HCT116 (cell line): ENCODE results near the gene TCHH. TPM values are rescaled to one million over a fixed set of nuclear protein-coding genes. Genes with fewer than 3 reads are reported as not detected.

ENCODE experiments used
- ATAC-seq: fragments of 200-7000 bp; cut with Tn5 transposase; 2 replicates; pipeline ENCODE4 v1.9.1; 2020; ENCODE audit warnings: mild to moderate bottlenecking, moderate library complexity
- BruUV-seq: library from RNA; stranded (reverse); fragments of 400-500 nt; replicated peaks from 2 replicates; lab custom pipeline; 2021; lab: Mats Ljungman, UMichigan
- CTCF ChIA-PET: fragments of 300-600 bp; sonication (Branson Sonifier 250); formaldehyde crosslinking; loops from one replicate; lab custom pipeline; 2021; ENCODE audit warnings: antibody characterized with exemption; lab: Charles Lee
- POLR2A ChIA-PET: fragments of 300-600, 350-600 bp; sonication (Branson Sonifier 250); formaldehyde crosslinking; loops from one replicate; lab custom pipeline; 2021; ENCODE audit warnings: antibody characterized with exemption; lab: Charles Lee
- RAD21 ChIA-PET, 2 experiments: fragments of 300-600 bp; sonication (Branson Sonifier 250); formaldehyde crosslinking; loops; one replicate each; lab custom pipeline; 2023; ENCODE audit warnings: low total read pairs in 2 of 2; ENCODE audit not compliant: uncharacterized antibody in 2 of 2, unreplicated experiment in 2 of 2, low non-redundant PET in 1 of 2; lab: Charles Lee
- DNase-seq: peaks from one replicate; pipeline ENCODE4 v3.0.0-alpha.2; 2010; ENCODE audit warnings: low read depth, low spot score
- H2AFZ ChIP-seq: fragments of 200-600 bp; shearing (Covaris generic), sonication (generic); 2 replicates; pipeline ENCODE4 v1.6.1; 2017; ENCODE audit warnings: low read depth, mixed run types, mixed read lengths, antibody characterized with exemption, low read length; ENCODE audit not compliant: poor library complexity, severe bottlenecking
- H3K27ac ChIP-seq: 2 replicates; pipeline ENCODE4 v1.5.1; 2012; ENCODE audit warnings: low read depth, low read length
- H3K27me3 ChIP-seq: fragments of 200-600 bp; sonication (generic); 2 replicates; pipeline ENCODE4 v1.6.1; 2016; ENCODE audit warnings: mixed run types, low read length, mixed read lengths; ENCODE audit not compliant: insufficient read depth
- H3K36me3 ChIP-seq, 2 experiments: fragments of 200-500 bp in 1 of 2; fragments of 200-600 bp in 1 of 2; sonication (Bioruptor generic) in 1 of 2; sonication (generic) in 1 of 2; 2 replicates each; pipeline versions ENCODE4 v1.5.1 to v1.6.1; 2014 to 2016; ENCODE audit warnings: low read length in 2 of 2, inconsistent platforms in 1 of 2, mixed read lengths in 1 of 2, mixed run types in 1 of 2; ENCODE audit not compliant: insufficient read depth in 2 of 2, control insufficient read depth in 1 of 2
- H3K4me1 ChIP-seq, 2 experiments: fragments of 200-600 bp in 1 of 2; sonication (generic) in 1 of 2; 2 replicates each; pipeline versions ENCODE4 v1.5.1 to v1.6.1; 2012 to 2017; ENCODE audit warnings: low read length in 2 of 2, inconsistent platforms in 1 of 2, mild to moderate bottlenecking in 1 of 2, mixed read lengths in 1 of 2, mixed run types in 1 of 2, moderate library complexity in 1 of 2; ENCODE audit not compliant: insufficient read depth in 2 of 2, control insufficient read depth in 1 of 2
- H3K4me2 ChIP-seq: fragments of 200-600 bp; sonication (generic); 2 replicates; pipeline ENCODE4 v1.6.1; 2017; ENCODE audit warnings: mixed run types, low read length, mixed read lengths
- H3K4me3 ChIP-seq, 2 experiments: fragments of 200-600 bp in 1 of 2; sonication (generic) in 1 of 2; replicated peaks in 1 of 2; 2 replicates each; pipeline ENCODE4 v1.5.1; 2011 to 2016; ENCODE audit warnings: low read length in 2 of 2, control low read depth in 1 of 2, low read depth in 1 of 2, mild to moderate bottlenecking in 1 of 2, mixed read lengths in 1 of 2, mixed run types in 1 of 2
- H3K79me2 ChIP-seq: fragments of 200-600 bp; sonication (generic); 2 replicates; pipeline ENCODE4 v1.6.1; 2017; ENCODE audit warnings: mild to moderate bottlenecking, mixed run types, low read length, moderate library complexity, mixed read lengths; ENCODE audit not compliant: insufficient read depth
- H3K9ac ChIP-seq: fragments of 200-600 bp; sonication (generic); 2 replicates; pipeline ENCODE4 v1.6.1; 2016; ENCODE audit warnings: low read length, mixed read lengths
- H3K9me2 ChIP-seq: fragments of 200-600 bp; sonication (generic), shearing (Covaris generic); 2 replicates; pipeline ENCODE4 v1.6.1; 2017; ENCODE audit warnings: mixed run types, mild to moderate bottlenecking, moderate library complexity; ENCODE audit not compliant: insufficient read depth
- H3K9me3 ChIP-seq, 2 experiments: fragments of 200-500 bp in 1 of 2; fragments of 200-600 bp in 1 of 2; sonication (Bioruptor generic) in 1 of 2; sonication (generic) in 1 of 2; 2 replicates each; pipeline ENCODE4 v1.6.1; 2014 to 2017; ENCODE audit warnings: low read length in 2 of 2, mixed read lengths in 2 of 2, inconsistent platforms in 1 of 2, low read depth in 1 of 2, mild to moderate bottlenecking in 1 of 2, mixed run types in 1 of 2, moderate library complexity in 1 of 2; ENCODE audit not compliant: control insufficient read depth in 1 of 2, insufficient read depth in 1 of 2
- H4K20me1 ChIP-seq: fragments of 200-600 bp; sonication (generic), shearing (Covaris generic); 2 replicates; pipeline ENCODE4 v1.6.1; 2017; ENCODE audit warnings: mixed run types, mild to moderate bottlenecking, moderate library complexity; ENCODE audit not compliant: insufficient read depth
- CEBPB ChIP-seq: IDR thresholded peaks from 2 replicates; pipeline ENCODE4 v1.6.1; 2012; ENCODE audit warnings: low read depth
- ELF1 ChIP-seq: IDR thresholded peaks from 2 replicates; pipeline ENCODE4 v1.6.1; 2012; ENCODE audit warnings: low read depth, borderline replicate concordance
- EZH2 ChIP-seq: fragments of 200-600 bp; sonication (generic); IDR thresholded peaks from 2 replicates; pipeline ENCODE4 v1.6.1; 2017; ENCODE audit warnings: antibody characterized with exemption, mixed run types
- FOSL1 ChIP-seq: IDR thresholded peaks from 2 replicates; pipeline ENCODE4 v1.6.1; 2012; ENCODE audit warnings: low read depth
- POLR2A ChIP-seq: IDR thresholded peaks from 2 replicates; pipeline ENCODE4 v1.7.0; 2011; ENCODE audit warnings: borderline replicate concordance; ENCODE audit not compliant: insufficient read depth, insufficient read length; ENCODE audit errors: extremely low read depth
- POLR2AphosphoS5 ChIP-seq: IDR thresholded peaks from 2 replicates; pipeline ENCODE4 v1.6.1; 2011; ENCODE audit warnings: mild to moderate bottlenecking, low read depth, low read length, moderate library complexity
- RAD21 ChIP-seq: IDR thresholded peaks from 2 replicates; pipeline ENCODE4 v1.6.1; 2012; ENCODE audit warnings: low read depth, mild to moderate bottlenecking
- SIN3A ChIP-seq: IDR thresholded peaks from 2 replicates; pipeline ENCODE4 v1.6.1; 2012; ENCODE audit warnings: low read depth
- SP1 ChIP-seq: IDR thresholded peaks from 2 replicates; pipeline ENCODE4 v1.6.1; 2012; ENCODE audit warnings: low read depth
- TCF7L2 ChIP-seq: IDR thresholded peaks from 2 replicates; pipeline ENCODE4 v1.7.0; 2011; ENCODE audit warnings: borderline replicate concordance, inconsistent platforms; ENCODE audit not compliant: insufficient read depth, insufficient read length; ENCODE audit errors: extremely low read depth
- YY1 ChIP-seq: IDR thresholded peaks from 2 replicates; pipeline ENCODE4 v1.6.1; 2011; ENCODE audit warnings: low read length, low read depth, moderate library complexity, mild to moderate bottlenecking; ENCODE audit not compliant: insufficient replicate concordance; ENCODE audit errors: extremely low read depth
- ZFX ChIP-seq: fragments of 450-650 bp; IDR thresholded peaks from 2 replicates; pipeline ENCODE4 v1.6.1; 2017
- ZNF274 ChIP-seq: fragments of 200-500 bp; sonication (Bioruptor generic); IDR thresholded peaks from 2 replicates; pipeline ENCODE4 v1.6.1; 2014; ENCODE audit warnings: mild to moderate bottlenecking, low read depth, low read length, inconsistent platforms
- intact Hi-C: fragments of 100-400 bp; cut with micrococcal nuclease; formaldehyde crosslinking; loops from 2 replicates; pipeline ENCODE4 v1.10.0; 2022
- total RNA-seq: library from RNA; stranded (reverse); gene quantifications from one replicate; pipeline ENCODE4 v1.2.1, GENCODE V29; 2021; ENCODE audit not compliant: unreplicated experiment
- TF ChIP-seq, protein P1 (sequence below): IDR thresholded peaks from 2 replicates; pipeline ENCODE4 v1.6.1; 2012
- TF ChIP-seq, protein P2 (sequence below): IDR thresholded peaks from 2 replicates; pipeline ENCODE4 v1.6.1; 2011; ENCODE audit warnings: mild to moderate bottlenecking, low read length, moderate library complexity; ENCODE audit not compliant: insufficient replicate concordance; ENCODE audit errors: extremely low read depth
- TF ChIP-seq, protein P3 (sequence below): IDR thresholded peaks from 2 replicates; pipeline ENCODE4 v1.6.1; 2012; ENCODE audit warnings: low read depth
- TF ChIP-seq, protein P4 (sequence below): IDR thresholded peaks from 2 replicates; pipeline ENCODE4 v1.6.1; 2012
- TF ChIP-seq, protein P5 (sequence below), 3 experiments: fragments of 200-600 bp in 1 of 3; sonication (generic) in 1 of 3; IDR thresholded peaks in 2 of 3; conservative IDR thresholded peaks in 1 of 3; 2 replicates each; pipeline ENCODE4 v1.5.1; 2012 to 2017; ENCODE audit warnings: low read depth in 2 of 3, low read length in 2 of 3, antibody characterized with exemption in 1 of 3, borderline replicate concordance in 1 of 3, control low read depth in 1 of 3, mild to moderate bottlenecking in 1 of 3, mixed read lengths in 1 of 3, mixed run types in 1 of 3, moderate library complexity in 1 of 3; ENCODE audit not compliant: insufficient read depth in 1 of 3

The TCHH gene
- total RNA-seq, 1 experiment from 2014 or later: 0.02 TPM

DNA sequence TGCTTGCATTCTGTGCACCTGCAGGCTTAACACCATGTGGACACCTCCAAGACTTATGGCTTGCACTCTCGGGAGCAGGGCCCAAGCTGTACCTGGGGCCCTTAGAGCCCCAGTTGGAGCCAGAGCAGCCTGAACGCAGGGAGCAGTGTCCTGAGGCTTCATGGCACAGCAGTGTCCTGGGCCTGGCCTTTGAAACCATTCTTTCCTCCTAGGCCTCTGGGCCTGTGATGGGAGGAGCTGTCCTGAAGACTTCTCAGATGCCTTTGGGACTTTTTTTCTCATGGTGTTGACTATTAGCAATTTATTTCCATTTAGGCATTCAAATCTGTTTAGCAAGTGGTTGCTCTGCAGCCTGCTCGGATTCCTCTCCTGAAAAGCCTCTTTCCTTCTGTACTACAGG lies 32.8 kb upstream of the TCHH start:
- H3K9ac ChIP-seq: no peak overlapping the region
- no TSS peak for BruUV-seq
- POLR2A ChIA-PET: no interaction called here
- CTCF ChIA-PET: interaction anchor here (1.8 kb wide), 1 partner anchor 35 kb away, joined by 4 read pairs; no protein-coding TSS in a partner anchor
- intact Hi-C loops: no loop called here
- H3K4me3 ChIP-seq: no peak overlapping the region
- ATAC-seq: no peak
- no peak overlapping the region for H2AFZ ChIP-seq
- no peaks in the 10 kb centered on the region for H3K27me3 ChIP-seq
- H3K27ac ChIP-seq: no peak overlapping the region
- TF ChIP-seq, protein P1, sequence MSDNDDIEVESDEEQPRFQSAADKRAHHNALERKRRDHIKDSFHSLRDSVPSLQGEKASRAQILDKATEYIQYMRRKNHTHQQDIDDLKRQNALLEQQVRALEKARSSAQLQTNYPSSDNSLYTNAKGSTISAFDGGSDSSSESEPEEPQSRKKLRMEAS: no peak
- TF ChIP-seq RAD21: no peak
- no peak for TF ChIP-seq SP1
- TF ChIP-seq ZNF274: no peak
- TF ChIP-seq, protein P2, sequence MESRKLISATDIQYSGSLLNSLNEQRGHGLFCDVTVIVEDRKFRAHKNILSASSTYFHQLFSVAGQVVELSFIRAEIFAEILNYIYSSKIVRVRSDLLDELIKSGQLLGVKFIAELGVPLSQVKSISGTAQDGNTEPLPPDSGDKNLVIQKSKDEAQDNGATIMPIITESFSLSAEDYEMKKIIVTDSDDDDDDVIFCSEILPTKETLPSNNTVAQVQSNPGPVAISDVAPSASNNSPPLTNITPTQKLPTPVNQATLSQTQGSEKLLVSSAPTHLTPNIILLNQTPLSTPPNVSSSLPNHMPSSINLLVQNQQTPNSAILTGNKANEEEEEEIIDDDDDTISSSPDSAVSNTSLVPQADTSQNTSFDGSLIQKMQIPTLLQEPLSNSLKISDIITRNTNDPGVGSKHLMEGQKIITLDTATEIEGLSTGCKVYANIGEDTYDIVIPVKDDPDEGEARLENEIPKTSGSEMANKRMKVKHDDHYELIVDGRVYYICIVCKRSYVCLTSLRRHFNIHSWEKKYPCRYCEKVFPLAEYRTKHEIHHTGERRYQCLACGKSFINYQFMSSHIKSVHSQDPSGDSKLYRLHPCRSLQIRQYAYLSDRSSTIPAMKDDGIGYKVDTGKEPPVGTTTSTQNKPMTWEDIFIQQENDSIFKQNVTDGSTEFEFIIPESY: no peak
- no peak for TF ChIP-seq CEBPB
- TF ChIP-seq SIN3A: no peak
- TF ChIP-seq YY1: no peak
- TF ChIP-seq, protein P3, sequence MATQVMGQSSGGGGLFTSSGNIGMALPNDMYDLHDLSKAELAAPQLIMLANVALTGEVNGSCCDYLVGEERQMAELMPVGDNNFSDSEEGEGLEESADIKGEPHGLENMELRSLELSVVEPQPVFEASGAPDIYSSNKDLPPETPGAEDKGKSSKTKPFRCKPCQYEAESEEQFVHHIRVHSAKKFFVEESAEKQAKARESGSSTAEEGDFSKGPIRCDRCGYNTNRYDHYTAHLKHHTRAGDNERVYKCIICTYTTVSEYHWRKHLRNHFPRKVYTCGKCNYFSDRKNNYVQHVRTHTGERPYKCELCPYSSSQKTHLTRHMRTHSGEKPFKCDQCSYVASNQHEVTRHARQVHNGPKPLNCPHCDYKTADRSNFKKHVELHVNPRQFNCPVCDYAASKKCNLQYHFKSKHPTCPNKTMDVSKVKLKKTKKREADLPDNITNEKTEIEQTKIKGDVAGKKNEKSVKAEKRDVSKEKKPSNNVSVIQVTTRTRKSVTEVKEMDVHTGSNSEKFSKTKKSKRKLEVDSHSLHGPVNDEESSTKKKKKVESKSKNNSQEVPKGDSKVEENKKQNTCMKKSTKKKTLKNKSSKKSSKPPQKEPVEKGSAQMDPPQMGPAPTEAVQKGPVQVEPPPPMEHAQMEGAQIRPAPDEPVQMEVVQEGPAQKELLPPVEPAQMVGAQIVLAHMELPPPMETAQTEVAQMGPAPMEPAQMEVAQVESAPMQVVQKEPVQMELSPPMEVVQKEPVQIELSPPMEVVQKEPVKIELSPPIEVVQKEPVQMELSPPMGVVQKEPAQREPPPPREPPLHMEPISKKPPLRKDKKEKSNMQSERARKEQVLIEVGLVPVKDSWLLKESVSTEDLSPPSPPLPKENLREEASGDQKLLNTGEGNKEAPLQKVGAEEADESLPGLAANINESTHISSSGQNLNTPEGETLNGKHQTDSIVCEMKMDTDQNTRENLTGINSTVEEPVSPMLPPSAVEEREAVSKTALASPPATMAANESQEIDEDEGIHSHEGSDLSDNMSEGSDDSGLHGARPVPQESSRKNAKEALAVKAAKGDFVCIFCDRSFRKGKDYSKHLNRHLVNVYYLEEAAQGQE: no peak
- TF ChIP-seq, protein P4, sequence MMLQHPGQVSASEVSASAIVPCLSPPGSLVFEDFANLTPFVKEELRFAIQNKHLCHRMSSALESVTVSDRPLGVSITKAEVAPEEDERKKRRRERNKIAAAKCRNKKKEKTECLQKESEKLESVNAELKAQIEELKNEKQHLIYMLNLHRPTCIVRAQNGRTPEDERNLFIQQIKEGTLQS: no peak
- TF ChIP-seq ELF1: no peak
- no peak for TF ChIP-seq ZFX
- TF ChIP-seq TCF7L2: no peak
- TF ChIP-seq, protein P5, sequence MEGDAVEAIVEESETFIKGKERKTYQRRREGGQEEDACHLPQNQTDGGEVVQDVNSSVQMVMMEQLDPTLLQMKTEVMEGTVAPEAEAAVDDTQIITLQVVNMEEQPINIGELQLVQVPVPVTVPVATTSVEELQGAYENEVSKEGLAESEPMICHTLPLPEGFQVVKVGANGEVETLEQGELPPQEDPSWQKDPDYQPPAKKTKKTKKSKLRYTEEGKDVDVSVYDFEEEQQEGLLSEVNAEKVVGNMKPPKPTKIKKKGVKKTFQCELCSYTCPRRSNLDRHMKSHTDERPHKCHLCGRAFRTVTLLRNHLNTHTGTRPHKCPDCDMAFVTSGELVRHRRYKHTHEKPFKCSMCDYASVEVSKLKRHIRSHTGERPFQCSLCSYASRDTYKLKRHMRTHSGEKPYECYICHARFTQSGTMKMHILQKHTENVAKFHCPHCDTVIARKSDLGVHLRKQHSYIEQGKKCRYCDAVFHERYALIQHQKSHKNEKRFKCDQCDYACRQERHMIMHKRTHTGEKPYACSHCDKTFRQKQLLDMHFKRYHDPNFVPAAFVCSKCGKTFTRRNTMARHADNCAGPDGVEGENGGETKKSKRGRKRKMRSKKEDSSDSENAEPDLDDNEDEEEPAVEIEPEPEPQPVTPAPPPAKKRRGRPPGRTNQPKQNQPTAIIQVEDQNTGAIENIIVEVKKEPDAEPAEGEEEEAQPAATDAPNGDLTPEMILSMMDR (IDR thresholded peaks at IDR 0.05 in 2 of 3, conservative IDR thresholded peaks at IDR 0.05 in 1 of 3; ENCODE audit: borderline replicate concordance in 1 of 3, insufficient read depth in 1 of 3, low read depth in 2 of 3, low read length in 2 of 3): no peak
- TF ChIP-seq FOSL1: no peak
- TF ChIP-seq EZH2: no peak
- TF ChIP-seq POLR2AphosphoS5: no peak
- no peak for TF ChIP-seq POLR2A
- TF ChIP-seq, all 23 proteins: peak for 0
- H3K4me1 ChIP-seq: no peaks in the 10 kb centered on the region
- RAD21 ChIA-PET: no interaction called here
- H3K36me3 ChIP-seq: no peaks in the 10 kb centered on the region
- H3K9me3 ChIP-seq: peaks cover 5 to 9% of the 10 kb centered on the region in 2 experiments; a peak in 2 of 4 replicates
- H3K4me2 ChIP-seq: no peak overlapping the region
- no peak for DNase-seq
- H4K20me1 ChIP-seq: no peaks in the 10 kb centered on the region
- no peaks in the 10 kb centered on the region for H3K9me2 ChIP-seq
- H3K79me2 ChIP-seq: no peaks in the 10 kb centered on the region
